ENCODE results near the gene TEK. TPM values are rescaled to one million over a fixed set of nuclear protein-coding genes. Genes with fewer than 3 reads are reported as not detected.
A peak's percentile ranks its signal among the peaks of the same experiment; 100 is the strongest.
"Not testable (repeated sequence)": the region's sequence is repeated elsewhere in the genome, so short reads cannot be mapped to it uniquely, and the experiment has no call there.

Gene TEK
- total and polyA plus RNA-seq, 2 experiments from 2014 or later: 2.0 to 5.6 TPM

GRCh38 chr9:27227192-27227591 is 118.2 kb downstream of the TEK start:
- TF ChIP-seq EZH2phosphoT487 (IDR thresholded peaks at IDR 0.05; ENCODE audit: low read depth, severe bottlenecking, unreplicated experiment) (no peak), EZH2 (IDR thresholded peaks at IDR 0.05; ENCODE audit: borderline replicate concordance) (no peak)
- TF ChIP-seq, protein P1, sequence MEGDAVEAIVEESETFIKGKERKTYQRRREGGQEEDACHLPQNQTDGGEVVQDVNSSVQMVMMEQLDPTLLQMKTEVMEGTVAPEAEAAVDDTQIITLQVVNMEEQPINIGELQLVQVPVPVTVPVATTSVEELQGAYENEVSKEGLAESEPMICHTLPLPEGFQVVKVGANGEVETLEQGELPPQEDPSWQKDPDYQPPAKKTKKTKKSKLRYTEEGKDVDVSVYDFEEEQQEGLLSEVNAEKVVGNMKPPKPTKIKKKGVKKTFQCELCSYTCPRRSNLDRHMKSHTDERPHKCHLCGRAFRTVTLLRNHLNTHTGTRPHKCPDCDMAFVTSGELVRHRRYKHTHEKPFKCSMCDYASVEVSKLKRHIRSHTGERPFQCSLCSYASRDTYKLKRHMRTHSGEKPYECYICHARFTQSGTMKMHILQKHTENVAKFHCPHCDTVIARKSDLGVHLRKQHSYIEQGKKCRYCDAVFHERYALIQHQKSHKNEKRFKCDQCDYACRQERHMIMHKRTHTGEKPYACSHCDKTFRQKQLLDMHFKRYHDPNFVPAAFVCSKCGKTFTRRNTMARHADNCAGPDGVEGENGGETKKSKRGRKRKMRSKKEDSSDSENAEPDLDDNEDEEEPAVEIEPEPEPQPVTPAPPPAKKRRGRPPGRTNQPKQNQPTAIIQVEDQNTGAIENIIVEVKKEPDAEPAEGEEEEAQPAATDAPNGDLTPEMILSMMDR (IDR thresholded peaks at IDR 0.05; ENCODE audit: poor library complexity): no peak
- 86% methylated on average over 4 of the region's 4 CpGs for WGBS (ENCODE audit: low lambda C conversion rate, missing lambda C conversion rate)
- no peaks in the 10 kb centered on the region for H3K36me3 ChIP-seq (replicated peaks; ENCODE audit: insufficient read depth, low read depth)
- H3K4me3 ChIP-seq: no peak overlapping the region
- H2AFZ ChIP-seq: no peak overlapping the region
- H3K27me3 ChIP-seq: no peaks in the 10 kb centered on the region
- no peak overlapping the region for H3K4me2 ChIP-seq
- no peaks in the 10 kb centered on the region for H3K79me2 ChIP-seq
- no peak overlapping the region for H3K27ac ChIP-seq
- no peaks in the 10 kb centered on the region for H3K9me3 ChIP-seq (ENCODE audit: low read depth)
- H3K4me1 ChIP-seq (ENCODE audit: insufficient read depth): no peaks in the 10 kb centered on the region
- no peaks in the 10 kb centered on the region for H3K9me2 ChIP-seq (replicated peaks; ENCODE audit: insufficient read depth)
- no peaks in the 10 kb centered on the region for H4K20me1 ChIP-seq (ENCODE audit: insufficient read depth, poor library complexity, severe bottlenecking)
- DNase-seq (ENCODE audit: low spot score): no peak

DNA sequence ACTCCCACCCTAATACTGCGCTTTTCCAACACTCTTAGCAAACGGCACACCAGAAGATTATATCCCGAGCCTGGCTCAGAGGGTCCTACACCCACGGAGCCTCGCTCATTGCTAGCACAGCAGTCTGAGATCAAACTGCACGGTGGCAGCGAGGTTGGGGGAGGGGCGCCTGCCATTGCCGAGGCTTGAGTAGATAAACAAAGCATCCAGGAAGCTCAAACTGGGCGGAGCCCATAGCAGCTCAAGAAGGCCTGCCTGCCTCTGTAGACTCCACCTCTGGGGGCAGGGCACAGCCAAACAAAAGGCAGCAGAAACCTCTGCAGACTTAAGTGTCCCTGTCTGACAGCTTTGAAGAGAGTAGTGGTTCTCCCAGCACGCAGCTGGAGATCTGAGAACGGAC is 130.6 kb downstream of the TEK start:
- H3K4me2 ChIP-seq; H3K9me2 ChIP-seq (replicated peaks; ENCODE audit: insufficient read depth); H3K9me3 ChIP-seq (ENCODE audit: low read depth); DNase-seq (ENCODE audit: low spot score); H3K79me2 ChIP-seq; H3K36me3 ChIP-seq (replicated peaks; ENCODE audit: insufficient read depth, low read depth); H3K27me3 ChIP-seq; H3K27ac ChIP-seq; H4K20me1 ChIP-seq (ENCODE audit: insufficient read depth, poor library complexity, severe bottlenecking); H2AFZ ChIP-seq; H3K4me3 ChIP-seq; H3K4me1 ChIP-seq (ENCODE audit: insufficient read depth): not testable (repeated sequence)
- WGBS (ENCODE audit: low lambda C conversion rate, missing lambda C conversion rate): 86% methylated on average over 12 of the region's 12 CpGs

DNA sequence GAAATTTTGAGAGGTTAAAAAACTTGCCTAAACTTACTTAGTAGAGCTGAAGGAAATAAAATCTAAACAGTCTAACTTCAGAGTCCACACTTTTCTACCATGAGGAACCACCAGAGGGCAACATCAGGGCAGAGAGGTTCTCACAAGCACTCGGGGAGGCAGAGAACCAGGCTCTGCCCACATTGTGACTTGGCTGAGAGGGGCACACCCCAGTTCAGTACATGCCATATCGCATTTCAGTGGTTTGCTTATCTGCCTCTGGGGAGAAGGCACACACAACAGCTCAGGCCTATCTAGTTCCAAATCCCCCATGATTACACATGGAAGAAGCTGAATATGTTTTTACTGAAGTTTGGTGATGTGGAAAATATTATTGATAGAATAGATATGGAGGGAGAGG is 138.7 kb downstream of the TEK start:
- no peaks in the 10 kb centered on the region for H3K9me2 ChIP-seq (replicated peaks; ENCODE audit: insufficient read depth)
- no peaks in the 10 kb centered on the region for H4K20me1 ChIP-seq (ENCODE audit: insufficient read depth, poor library complexity, severe bottlenecking)
- TF ChIP-seq, protein P1 (IDR thresholded peaks at IDR 0.05; ENCODE audit: poor library complexity): peak; percentile 71
- TF ChIP-seq EZH2phosphoT487 (IDR thresholded peaks at IDR 0.05; ENCODE audit: low read depth, severe bottlenecking, unreplicated experiment): no peak
- TF ChIP-seq EZH2 (IDR thresholded peaks at IDR 0.05; ENCODE audit: borderline replicate concordance): no peak
- H3K9me3 ChIP-seq (ENCODE audit: low read depth): no peaks in the 10 kb centered on the region
- no peak overlapping the region for H3K4me3 ChIP-seq
- no peaks in the 10 kb centered on the region for H3K36me3 ChIP-seq (replicated peaks; ENCODE audit: insufficient read depth, low read depth)
- DNase-seq (ENCODE audit: low spot score): peak; percentile 76
- H3K79me2 ChIP-seq: no peaks in the 10 kb centered on the region
- H3K4me1 ChIP-seq (ENCODE audit: insufficient read depth): no peaks in the 10 kb centered on the region
- 12% methylated on average over 2 of the region's 2 CpGs for WGBS (ENCODE audit: low lambda C conversion rate, missing lambda C conversion rate)
- no peak overlapping the region for H3K4me2 ChIP-seq
- no peak overlapping the region for H2AFZ ChIP-seq
- no peaks in the 10 kb centered on the region for H3K27me3 ChIP-seq
- H3K27ac ChIP-seq: no peak overlapping the region

- Histone ChIP-seq H3K27me3 (no peaks in the 10 kb centered on the region), H3K36me3 (replicated peaks; ENCODE audit: insufficient read depth, low read depth) (no peaks in the 10 kb centered on the region), H2AFZ (no peak overlapping the region), H3K4me3 (no peak overlapping the region), H4K20me1 (ENCODE audit: insufficient read depth, poor library complexity, severe bottlenecking) (no peaks in the 10 kb centered on the region), H3K9me2 (replicated peaks; ENCODE audit: insufficient read depth) (no peaks in the 10 kb centered on the region), H3K4me2 (no peak overlapping the region), H3K27ac (no peak overlapping the region), H3K9me3 (ENCODE audit: low read depth) (no peaks in the 10 kb centered on the region), H3K79me2 (no peaks in the 10 kb centered on the region), H3K4me1 (ENCODE audit: insufficient read depth) (no peaks in the 10 kb centered on the region)
- no peak for DNase-seq (ENCODE audit: low spot score)
- TF ChIP-seq EZH2 (IDR thresholded peaks at IDR 0.05; ENCODE audit: borderline replicate concordance): no peak
- no peak for TF ChIP-seq EZH2phosphoT487 (IDR thresholded peaks at IDR 0.05; ENCODE audit: low read depth, severe bottlenecking, unreplicated experiment)
- TF ChIP-seq, protein P1 (IDR thresholded peaks at IDR 0.05; ENCODE audit: poor library complexity): no peak
Observed at GRCh38 chr9:27248702-27249101, 139.7 kb downstream of the TEK start.
